Measurements from ENCODE around the gene ATPAF1.

The ATPAF1 gene

GRCh38 chr1:46692811-46693770, 24.9 kb upstream of the ATPAF1 start:
- no peaks in the 10 kb centered on the region for H3K9me3 ChIP-seq (ENCODE audit: control insufficient read depth, low read length)
- no peaks in the 10 kb centered on the region for H3K79me2 ChIP-seq
- H3K27me3 ChIP-seq (ENCODE audit: control insufficient read depth, insufficient read depth, low read length), result no peaks in the 10 kb centered on the region
- no peak for TF ChIP-seq CTCF (IDR thresholded peaks at IDR 0.05)
- no peak overlapping the region for H2AFZ ChIP-seq
- peak overlapping the region; percentile 52 for H3K4me2 ChIP-seq (ENCODE audit: low read length)
- H3K9ac ChIP-seq, result no peak overlapping the region
- no peaks in the 10 kb centered on the region for H3K36me3 ChIP-seq (ENCODE audit: control insufficient read depth, insufficient read depth, low read length)
- H3K4me1 ChIP-seq, result peaks cover 11% of the 10 kb centered on the region
- H3K27ac ChIP-seq, result no peak overlapping the region
- H3K4me3 ChIP-seq (ENCODE audit: low read depth, low read length), result no peak overlapping the region

- H3K9me3 ChIP-seq (ENCODE audit: control insufficient read depth, low read length), result no peaks in the 10 kb centered on the region
- no peaks in the 10 kb centered on the region for H3K36me3 ChIP-seq (ENCODE audit: control insufficient read depth, insufficient read depth, low read length)
- H2AFZ ChIP-seq, result no peak overlapping the region
- no peak overlapping the region for H3K9ac ChIP-seq
- no peaks in the 10 kb centered on the region for H3K79me2 ChIP-seq
- TF ChIP-seq CTCF (IDR thresholded peaks at IDR 0.05), result no peak
- H3K27ac ChIP-seq, result no peak overlapping the region
- H3K27me3 ChIP-seq (ENCODE audit: control insufficient read depth, insufficient read depth, low read length), result no peaks in the 10 kb centered on the region
- peaks cover 15% of the 10 kb centered on the region for H3K4me1 ChIP-seq
- peak overlapping the region; percentile 20 for H3K4me3 ChIP-seq (ENCODE audit: low read depth, low read length)
- H3K4me2 ChIP-seq (ENCODE audit: low read length), result peak overlapping the region; percentile 52
These were observed 24.0 kb upstream of the ATPAF1 start for GRCh38 chr1:46691997-46692790.

GRCh38 chr1:46690931-46691421, 22.8 kb upstream of the ATPAF1 start:
- Histone ChIP-seq H3K79me2 (no peaks in the 10 kb centered on the region), H3K36me3 (ENCODE audit: control insufficient read depth, insufficient read depth, low read length) (no peaks in the 10 kb centered on the region), H3K9me3 (ENCODE audit: control insufficient read depth, low read length) (no peaks in the 10 kb centered on the region), H3K4me1 (peaks cover 21% of the 10 kb centered on the region), H3K9ac (no peak overlapping the region), H3K4me2 (ENCODE audit: low read length) (no peak overlapping the region), H2AFZ (no peak overlapping the region), H3K27ac (no peak overlapping the region), H3K27me3 (ENCODE audit: control insufficient read depth, insufficient read depth, low read length) (no peaks in the 10 kb centered on the region), H3K4me3 (ENCODE audit: low read depth, low read length) (no peak overlapping the region)
- no peak for TF ChIP-seq CTCF (IDR thresholded peaks at IDR 0.05)

- no peaks in the 10 kb centered on the region for H3K36me3 ChIP-seq (ENCODE audit: control insufficient read depth, insufficient read depth, low read length)
- peaks cover 21% of the 10 kb centered on the region for H3K4me1 ChIP-seq
These were observed 21.7 kb upstream of the ATPAF1 start for GRCh38 chr1:46689897-46690296.

More at GRCh38 chr1:46689897-46690296, 21.7 kb upstream of the ATPAF1 start:
- no peaks in the 10 kb centered on the region for H3K79me2 ChIP-seq
- H3K9me3 ChIP-seq (ENCODE audit: control insufficient read depth, low read length), result no peaks in the 10 kb centered on the region
- no peak overlapping the region for H3K27ac ChIP-seq
- no peak overlapping the region for H2AFZ ChIP-seq
- TF ChIP-seq CTCF (IDR thresholded peaks at IDR 0.05), result no peak
- H3K4me3 ChIP-seq (ENCODE audit: low read depth, low read length), result no peak overlapping the region
- H3K27me3 ChIP-seq (ENCODE audit: control insufficient read depth, insufficient read depth, low read length), result no peaks in the 10 kb centered on the region
- no peak overlapping the region for H3K4me2 ChIP-seq (ENCODE audit: low read length)
- no peak overlapping the region for H3K9ac ChIP-seq

Data from parathyroid adenoma (tissue), 2 donors.